Subcutaneous adipose tissue (tissue), 4 donors: ENCODE data around the gene ELAVL1. TPM values are rescaled to one million over a fixed set of nuclear protein-coding genes. Genes with fewer than 3 reads are reported as not detected.

Experiments used
- total RNA-seq, 4 donors: library from RNA; depleted of rRNA; stranded (reverse); fragments of >200 nt; gene quantifications; one replicate each; pipeline ENCODE4 v1.1.0, GENCODE V29; 2016
- TF ChIP-seq, protein P1 (sequence below): fragments of 450-650 bp; IDR thresholded peaks from one replicate; pipeline ENCODE4 v1.5.1; 2016; ENCODE audit warnings: low read depth, mild to moderate bottlenecking, control low read depth, antibody characterized with exemption, moderate library complexity

The ELAVL1 gene
- total RNA-seq, 4 donors from 2014 or later, result 17.8 to 30.7 (median 26.1) TPM

DNA sequence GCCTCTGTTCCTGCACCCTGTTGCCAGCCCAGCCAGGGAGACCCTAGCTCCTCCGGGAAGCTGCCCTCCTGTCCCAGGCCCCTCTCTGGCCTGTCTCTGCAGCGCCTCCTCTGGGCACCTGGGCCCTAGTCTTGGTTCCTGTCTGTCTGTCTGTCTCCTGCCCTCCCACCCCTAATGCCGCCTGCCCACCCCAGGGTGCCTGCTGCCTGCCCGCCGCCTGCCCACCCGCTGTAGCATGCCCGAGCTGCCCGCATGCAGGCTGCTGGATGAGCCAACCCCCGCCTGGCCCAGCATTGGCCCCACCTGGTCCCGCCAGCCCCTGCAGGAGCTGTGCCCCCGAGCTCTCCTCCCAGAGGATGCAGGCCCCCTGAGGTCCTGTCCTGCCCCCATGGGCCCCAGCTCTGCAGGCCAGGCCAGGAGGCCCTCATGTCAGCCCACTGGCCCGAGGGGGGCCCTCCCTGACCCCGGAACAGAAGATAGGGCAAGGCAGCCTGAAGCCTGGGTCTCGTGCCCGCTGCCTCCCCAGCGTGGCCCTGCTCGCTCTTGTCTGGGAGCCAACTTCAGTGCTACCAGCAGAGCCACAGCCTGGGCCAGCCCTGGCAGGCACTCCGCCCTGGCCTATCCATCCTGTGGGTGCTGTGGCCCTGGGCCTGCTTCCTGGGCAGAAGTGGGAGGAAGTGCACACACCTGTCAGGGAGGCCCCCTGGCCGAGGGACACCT, 96.5 kb downstream of the ELAVL1 start:
- TF ChIP-seq, protein P1, sequence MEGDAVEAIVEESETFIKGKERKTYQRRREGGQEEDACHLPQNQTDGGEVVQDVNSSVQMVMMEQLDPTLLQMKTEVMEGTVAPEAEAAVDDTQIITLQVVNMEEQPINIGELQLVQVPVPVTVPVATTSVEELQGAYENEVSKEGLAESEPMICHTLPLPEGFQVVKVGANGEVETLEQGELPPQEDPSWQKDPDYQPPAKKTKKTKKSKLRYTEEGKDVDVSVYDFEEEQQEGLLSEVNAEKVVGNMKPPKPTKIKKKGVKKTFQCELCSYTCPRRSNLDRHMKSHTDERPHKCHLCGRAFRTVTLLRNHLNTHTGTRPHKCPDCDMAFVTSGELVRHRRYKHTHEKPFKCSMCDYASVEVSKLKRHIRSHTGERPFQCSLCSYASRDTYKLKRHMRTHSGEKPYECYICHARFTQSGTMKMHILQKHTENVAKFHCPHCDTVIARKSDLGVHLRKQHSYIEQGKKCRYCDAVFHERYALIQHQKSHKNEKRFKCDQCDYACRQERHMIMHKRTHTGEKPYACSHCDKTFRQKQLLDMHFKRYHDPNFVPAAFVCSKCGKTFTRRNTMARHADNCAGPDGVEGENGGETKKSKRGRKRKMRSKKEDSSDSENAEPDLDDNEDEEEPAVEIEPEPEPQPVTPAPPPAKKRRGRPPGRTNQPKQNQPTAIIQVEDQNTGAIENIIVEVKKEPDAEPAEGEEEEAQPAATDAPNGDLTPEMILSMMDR, result no peak

Other genes starting within 250 kb of the ELAVL1 start
- not detected for gene CLEC4M, start 242.4 kb downstream of the ELAVL1 start, total RNA-seq
- gene EVI5L, start 175.4 kb downstream of the ELAVL1 start, total RNA-seq, result 10 to 100 TPM in 2 of 4 donors, 1 to 10 TPM in 2; 6.3 to 12.1 (median 9.9) TPM
- not detected for gene PRR36, start 131.3 kb downstream of the ELAVL1 start, total RNA-seq
- gene LRRC8E, start 117.1 kb downstream of the ELAVL1 start, total RNA-seq, result 1 to 10 TPM in 1 of 4 donors, under 1 TPM in 3; 0.19 to 1.5 (median 0.50) TPM
- gene MAP2K7, start 101.8 kb downstream of the ELAVL1 start, total RNA-seq, result 10 to 100 TPM in 3 of 4 donors, 1 to 10 TPM in 1; 9.9 to 16.2 (median 12.4) TPM
- gene TGFBR3L, start 90.8 kb downstream of the ELAVL1 start, total RNA-seq, result not detected
- 10 to 100 TPM in 1 of 4 donors, 1 to 10 TPM in 3; 6.4 to 13.0 (median 9.4) TPM for gene SNAPC2, start 85.3 kb downstream of the ELAVL1 start, total RNA-seq
- gene CTXN1, start 79.5 kb downstream of the ELAVL1 start, total RNA-seq, result under 1 TPM in 3 of 4 donors, not detected in 1; 0.66 to 0.94 (median 0.68) TPM
- gene TIMM44, start 62.0 kb downstream of the ELAVL1 start, total RNA-seq, result 10 to 100 TPM; 31.6 to 44.1 (median 38.0) TPM
- gene CCL25, start 47.1 kb upstream of the ELAVL1 start, total RNA-seq, result not detected
- gene FBN3, start 144.0 kb upstream of the ELAVL1 start, total RNA-seq, result not detected
- 10 to 100 TPM; 10.4 to 34.3 (median 30.8) TPM for gene CERS4, start 203.7 kb upstream of the ELAVL1 start, total RNA-seq